NCI-H774 (cell line): ENCODE measurements around the gene SH3PXD2A.
A peak's percentile ranks its signal among the peaks of the same experiment; 100 is the strongest.

Experiments used
- DNase-seq: peaks from one replicate; lab custom pipeline; 2025; lab: John Stamatoyannopoulos, UW

The SH3PXD2A gene

DNA sequence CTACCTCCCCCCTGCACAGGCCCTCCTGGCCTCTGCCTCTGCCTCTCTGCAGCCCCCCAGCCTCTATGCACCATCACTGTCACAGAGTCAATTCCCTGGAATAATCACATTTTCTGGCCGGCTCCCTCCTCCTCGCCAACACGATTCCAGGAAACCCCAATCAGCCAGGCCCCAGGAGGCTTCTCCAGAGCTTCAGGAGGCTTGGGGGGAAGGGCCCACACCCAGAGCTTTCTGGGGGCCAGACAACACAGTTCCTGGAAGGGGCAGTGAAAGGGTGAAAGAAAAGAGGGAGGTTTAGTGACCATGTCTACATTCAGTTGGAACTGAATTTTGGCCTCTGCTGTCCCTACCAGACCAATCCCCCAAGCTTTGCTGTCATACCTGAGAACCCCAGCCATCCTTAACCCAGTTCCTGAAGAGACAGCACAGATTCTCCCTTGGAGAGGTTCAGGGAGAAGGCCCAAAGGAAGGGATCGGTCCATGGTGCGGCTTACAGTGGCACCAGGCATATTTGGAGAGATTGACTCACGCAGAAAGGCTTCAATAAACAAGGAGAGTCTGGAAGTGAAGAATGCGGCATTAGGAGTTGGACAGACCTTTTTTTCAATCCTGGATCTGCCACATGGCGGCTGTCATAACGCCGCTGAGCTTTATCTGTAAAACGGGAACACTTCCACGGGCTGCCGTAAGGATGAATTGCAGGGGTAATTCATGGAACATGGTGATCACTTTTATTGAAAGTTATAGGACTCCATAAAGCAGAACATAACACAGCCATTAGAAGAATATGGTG is 272.8 kb downstream of the SH3PXD2A start:
- DNase-seq = no peak

DNA sequence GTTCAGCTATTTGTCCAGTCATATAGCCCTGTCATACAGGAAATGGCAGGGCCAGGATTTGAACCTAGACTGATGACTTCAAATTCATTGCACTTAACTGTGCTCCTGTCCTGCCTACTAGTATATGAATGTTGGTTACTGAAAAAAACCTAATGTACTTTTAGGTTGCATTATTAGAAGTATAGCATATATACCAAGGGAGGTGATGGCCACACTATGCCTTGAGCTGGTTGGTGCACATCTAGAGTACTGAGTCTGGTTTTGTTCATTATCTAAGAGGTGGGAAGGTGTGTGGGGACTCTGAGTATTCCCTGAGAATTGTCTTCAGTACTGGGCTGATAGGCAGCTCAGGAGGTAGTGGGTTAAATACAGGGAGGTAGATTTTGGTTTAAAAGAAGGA is 273.9 kb downstream of the SH3PXD2A start:
- no peak for DNase-seq

DNA sequence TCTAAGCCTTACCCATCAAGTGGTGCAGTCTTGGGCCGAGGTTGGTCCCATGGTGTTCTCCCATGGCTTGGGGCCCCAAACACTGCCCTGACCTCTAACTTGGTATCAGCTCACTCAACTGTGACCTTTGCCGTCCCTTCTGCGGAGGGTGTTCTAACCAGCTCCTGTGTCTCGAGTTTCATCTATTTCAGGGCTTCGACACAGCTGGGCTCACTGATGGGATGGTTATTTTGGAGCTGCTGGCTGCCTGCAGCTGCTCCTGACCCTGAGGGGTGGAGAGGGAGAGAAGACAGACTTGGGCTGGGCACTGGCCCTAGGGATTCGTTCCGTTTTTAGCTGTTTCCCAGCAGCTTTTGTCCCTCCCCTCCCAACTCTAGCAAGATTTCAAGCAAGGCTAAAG is 274.9 kb downstream of the SH3PXD2A start:
- no peak for DNase-seq

DNA sequence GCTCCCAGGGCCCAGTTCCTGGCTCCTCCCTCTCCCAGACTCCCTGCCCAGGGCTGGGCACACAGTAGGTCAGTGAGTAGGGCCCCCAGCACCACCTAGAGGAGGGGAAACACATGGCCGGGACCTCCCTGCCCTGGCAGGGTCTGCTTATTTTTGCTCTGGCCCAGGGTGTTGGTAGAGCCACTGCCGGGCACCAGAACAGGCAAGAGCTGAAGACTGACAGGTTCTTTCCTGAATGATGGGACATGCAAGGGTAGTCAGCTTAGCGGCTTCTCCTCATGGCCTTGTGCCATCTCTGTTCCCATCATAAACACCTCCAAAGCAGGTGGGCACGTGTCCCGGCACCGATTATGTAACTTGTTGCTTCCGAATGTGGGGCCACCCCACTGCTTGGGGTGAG is 275.4 kb downstream of the SH3PXD2A start:
- no peak for DNase-seq

DNA sequence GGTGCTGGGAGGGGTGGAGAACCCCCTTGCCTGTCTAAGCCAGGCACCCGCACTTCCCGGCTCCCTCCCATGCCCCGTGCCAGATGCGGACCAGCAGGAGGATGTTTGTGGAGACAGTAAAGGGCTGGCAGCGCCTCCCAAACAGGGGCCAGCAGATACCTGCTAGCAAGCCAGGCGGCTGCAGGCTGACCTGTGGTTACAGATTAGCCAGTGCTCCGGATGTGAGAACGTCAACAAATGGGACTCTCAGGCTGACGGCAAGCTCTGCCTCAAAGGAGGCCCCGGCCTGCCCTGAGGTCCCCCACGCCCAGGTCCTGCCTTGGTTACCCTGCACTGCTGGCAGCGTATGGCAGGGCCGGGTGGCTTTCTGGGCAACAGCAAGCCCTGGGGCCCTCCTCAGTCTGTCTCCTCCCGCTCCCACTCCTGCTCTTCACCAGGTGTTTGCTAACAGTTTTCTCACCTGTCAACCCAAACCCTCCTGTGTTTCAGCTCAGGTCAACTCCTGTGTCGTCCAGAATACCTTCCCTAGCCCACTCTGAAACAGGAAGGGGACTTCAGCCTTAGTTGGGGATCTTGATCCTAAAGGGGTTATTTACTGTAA is 276.5 kb downstream of the SH3PXD2A start:
- no peak for DNase-seq

DNA sequence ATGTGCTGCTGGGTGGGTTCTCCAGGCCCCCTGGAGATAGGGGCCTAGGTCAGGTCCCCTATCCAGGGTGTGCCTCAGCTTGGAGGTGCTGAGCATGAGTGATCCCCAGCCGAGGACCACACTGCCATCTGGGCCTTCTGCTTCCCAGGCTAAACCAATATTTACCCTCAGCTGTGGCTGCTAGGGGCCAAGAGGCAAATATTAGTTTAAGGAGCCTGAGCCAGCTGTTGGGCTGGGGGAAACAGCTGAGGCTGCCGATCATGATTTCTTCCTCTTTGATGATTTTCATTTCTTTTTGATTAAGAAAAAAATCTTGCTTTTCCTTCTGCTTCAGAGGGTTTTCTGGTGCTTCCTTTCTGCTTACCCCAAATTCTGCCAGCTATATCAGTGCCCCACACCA is 278.5 kb downstream of the SH3PXD2A start:
- DNase-seq = peak; percentile 36

DNA sequence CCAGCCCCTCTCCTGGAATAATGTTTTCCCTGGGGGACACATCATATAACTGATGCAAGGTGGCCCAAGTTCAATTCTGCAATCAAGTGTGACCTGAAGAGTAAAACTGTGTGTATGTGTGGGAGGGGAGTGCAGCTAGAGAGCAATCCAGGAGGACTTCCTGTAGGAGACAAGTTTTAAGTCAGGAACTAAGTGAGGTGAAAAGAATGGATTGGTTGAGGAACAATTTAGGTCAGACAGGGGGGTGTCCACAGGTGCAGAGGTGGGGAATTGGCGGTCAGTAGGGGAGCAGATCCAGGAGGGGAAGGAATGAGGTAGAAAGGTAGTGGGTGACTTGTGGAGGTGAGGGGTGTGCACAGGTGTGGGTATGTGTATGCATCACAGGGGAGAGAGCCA is 279.3 kb downstream of the SH3PXD2A start:
- no peak for DNase-seq

DNA sequence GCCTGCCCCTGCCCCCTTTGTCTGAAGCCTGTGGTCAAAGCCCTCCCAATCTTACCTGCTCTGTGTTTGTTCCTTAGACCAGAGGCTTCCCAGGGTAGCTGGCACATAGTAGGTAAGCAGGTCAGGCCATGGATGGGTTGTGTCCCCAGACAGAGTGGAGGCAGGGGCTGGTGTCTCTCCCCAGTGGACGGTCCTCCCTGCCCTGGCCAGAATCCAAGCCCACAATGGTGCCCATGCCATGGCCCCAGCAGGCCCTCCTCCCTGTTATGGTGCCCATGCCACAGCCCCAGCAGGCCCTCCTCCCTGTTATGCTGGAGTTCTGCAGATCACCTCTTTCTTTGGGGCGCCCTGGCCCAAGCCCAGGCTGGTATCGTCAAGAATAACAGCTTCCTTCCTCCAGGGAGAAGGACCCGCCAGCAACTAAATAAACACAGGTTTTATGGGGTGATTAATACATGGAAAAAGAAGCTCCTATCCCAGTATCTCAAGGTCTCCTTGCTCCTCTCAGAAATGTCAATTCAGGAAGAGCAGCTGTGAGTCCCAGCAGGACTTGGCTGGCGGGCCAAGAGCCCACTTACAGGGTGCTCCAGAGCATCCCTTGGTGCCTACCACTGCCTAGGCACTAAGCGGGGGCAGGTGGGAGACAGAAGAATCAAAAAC is 279.8 kb downstream of the SH3PXD2A start:
- no peak for DNase-seq

DNA sequence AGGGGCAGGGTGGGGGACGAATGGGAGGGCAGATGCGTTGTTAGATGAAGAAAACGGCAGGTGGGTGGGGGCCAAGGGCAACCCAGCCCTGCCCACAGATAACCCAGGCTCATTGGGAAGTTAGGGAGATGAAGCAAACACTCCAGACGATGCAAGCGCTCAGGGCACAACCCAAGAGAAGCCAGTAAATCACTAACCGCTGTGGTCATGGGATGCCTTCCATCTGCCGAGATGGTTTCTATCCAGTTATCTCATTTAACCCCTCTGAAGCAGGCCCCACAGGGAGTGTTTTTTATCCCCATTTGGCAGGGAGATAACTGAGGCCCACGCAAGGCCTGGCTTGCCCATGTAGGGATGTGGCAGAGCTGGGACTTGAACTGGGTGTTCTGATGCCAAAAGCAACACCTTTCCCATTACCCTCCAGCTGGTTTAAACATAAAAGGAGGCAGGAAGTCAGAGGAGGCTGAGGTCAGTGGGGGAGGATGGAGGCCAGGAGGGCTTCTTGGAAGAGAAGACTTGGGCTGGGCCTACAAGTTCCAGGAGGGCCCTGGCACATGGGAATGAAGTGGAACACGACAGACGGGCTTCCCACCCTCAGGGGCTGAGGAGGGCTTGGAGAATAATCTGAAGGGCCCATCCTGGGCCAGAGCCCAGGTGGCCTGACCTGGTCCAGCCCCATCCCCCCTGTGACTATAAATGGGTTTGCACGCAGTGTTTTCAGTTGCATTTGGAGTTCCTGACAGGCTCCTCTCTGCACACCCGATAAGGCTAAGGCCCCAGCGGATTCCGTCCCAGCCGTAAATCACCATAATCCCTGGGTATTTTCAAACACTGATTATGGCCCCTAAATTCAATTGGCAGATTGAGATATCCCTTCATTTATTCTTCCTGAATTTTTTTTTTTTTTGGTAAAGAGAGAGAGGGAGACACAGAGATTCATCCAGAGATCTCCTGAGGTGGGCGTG is 281.0 kb downstream of the SH3PXD2A start:
- no peak for DNase-seq

DNA sequence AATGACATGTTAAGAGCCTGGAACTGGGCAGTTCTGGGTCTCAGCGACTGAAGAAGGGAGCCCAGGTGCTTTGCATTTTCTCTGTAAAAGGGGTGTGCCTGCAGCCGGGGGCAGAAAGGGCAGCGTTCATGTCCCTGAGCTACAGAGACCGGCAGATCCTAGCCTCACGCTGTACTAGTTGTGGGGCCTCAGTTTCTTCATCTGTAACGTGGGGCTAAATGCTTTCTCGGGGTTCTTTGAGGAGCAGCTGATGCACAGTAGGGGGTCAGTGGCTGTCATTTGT is 282.2 kb downstream of the SH3PXD2A start:
- DNase-seq = no peak

DNA sequence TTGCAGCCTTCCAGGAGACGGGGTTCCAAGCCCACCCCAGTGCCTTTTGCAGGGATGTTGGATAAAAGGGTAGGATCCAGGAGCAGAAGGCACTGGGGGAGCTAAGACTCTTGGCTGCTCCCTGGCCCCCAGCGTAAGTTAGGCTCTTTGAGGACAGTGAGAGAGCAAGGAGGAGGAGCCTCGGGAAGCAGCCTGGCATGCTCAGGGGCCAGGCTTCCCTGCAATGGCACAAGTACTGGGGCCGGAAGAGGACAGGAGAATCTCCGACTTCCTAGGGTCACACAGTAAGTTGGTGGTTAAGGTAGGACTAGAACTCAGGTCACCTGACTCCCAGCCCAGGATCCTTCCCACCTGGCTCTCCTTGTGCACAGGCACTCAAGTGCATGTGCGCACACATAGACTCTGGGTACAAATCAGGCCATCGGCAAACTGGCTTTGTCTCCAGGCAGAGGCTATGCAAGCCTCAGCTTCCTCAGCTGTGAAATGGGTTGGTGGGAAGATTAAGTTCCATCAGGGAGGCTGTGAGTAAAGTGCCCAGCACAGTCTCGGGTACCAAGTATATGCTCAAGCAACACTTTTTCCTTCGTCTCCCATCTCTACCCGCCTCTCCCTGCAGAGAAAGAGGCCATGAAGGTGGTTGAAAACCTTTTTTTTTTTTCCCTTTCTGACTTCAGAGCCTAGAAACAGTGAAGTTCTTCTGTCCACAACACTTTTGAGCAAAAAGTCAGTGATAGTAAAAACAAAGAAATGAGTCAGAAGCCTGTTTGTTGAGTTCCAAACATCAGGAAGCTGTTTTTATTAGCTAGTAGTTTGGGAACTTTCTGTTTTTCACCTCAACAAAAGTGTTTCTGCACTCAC is 282.8 kb downstream of the SH3PXD2A start:
- no peak for DNase-seq

DNA sequence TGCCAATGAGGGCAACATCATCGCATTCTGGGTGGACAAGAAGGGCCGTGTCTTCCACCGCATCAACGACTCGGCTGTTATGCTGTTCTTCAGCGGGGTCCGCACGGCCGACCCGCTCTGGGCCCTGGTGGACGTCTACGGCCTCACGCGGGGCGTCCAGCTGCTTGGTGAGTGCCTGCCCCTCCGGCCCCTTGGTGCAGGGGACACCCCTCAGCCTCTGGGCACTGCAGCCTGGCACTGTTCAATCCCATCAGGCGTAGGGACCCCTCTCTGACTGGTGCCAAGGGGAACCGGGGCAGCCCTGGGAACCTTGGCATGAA is 283.8 kb downstream of the SH3PXD2A start:
- DNase-seq = no peak

DNA sequence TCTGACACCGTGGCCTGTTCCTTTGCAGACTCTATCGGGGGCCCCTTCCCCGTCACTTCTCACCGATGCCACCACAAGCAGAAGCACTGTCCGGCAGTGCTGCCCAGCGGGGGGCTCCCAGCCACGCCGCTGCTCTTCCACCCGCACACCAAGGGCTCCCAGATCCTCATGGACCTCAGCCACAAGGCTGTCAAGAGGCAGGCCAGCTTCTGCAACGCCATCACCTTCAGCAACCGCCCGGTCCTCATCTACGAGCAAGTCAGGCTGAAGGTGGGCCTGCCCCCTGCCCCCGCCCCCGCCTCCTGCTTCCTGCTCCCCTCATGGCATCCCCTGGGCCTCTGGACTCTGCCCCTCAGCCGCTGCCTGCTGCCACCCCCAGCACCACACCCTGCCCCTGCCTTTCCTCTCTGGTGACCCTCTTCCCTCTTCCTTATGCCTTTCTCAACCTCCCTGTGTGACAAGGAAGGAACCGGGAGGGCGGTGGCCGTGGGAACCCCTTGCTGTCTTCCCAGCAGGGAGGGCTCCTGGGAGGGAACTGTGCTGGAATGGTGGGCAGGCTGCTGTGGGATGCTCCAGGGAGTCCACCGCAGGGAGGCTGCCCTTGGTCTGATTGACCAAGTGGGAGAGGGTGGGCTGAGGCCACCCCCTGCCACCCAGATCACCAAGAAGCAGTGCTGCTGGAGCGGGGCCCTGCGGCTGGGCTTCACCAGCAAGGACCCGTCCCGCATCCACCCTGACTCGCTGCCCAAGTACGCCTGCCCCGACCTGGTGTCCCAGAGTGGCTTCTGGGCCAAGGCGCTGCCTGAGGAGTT is 284.3 kb downstream of the SH3PXD2A start:
- no peak for DNase-seq

DNA sequence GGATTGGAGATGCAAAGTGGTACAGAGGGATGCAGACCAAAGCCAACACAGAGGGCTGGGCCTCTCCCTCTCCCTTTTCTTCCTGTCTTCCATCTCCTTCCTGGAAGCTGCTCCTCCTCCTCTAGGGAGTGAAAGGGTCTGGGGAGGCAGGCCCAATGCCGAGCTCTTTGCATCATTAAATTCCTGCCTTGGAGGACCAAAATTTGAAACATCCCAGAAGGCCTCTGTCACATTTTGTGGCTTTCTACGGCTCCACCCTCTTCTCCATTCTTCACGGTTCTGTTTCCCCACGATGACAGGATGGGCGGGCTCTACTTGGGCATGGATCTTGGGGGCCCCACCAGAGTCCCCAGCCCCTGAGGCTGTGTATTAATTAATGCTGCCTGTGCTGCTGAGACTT is 285.5 kb downstream of the SH3PXD2A start:
- DNase-seq = no peak

DNA sequence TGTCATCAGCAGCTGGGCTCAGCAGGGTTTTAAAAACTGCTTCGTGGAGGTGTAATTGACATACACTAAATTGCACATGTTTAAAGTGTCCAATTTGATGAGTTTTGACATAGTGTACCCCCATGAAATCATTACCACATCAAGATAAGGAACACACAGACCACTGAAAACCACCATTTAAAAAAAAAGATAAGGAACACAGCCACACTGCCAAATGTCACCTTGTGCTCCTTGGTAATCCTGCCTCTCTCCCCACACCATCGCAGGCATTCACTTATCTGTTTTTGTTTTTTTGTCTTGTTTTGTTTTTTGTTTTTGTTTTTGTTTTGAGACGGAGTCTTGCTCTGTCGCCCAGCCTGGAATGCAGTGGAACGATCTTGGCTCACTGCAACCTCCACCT is 286.9 kb downstream of the SH3PXD2A start:
- no peak for DNase-seq

DNA sequence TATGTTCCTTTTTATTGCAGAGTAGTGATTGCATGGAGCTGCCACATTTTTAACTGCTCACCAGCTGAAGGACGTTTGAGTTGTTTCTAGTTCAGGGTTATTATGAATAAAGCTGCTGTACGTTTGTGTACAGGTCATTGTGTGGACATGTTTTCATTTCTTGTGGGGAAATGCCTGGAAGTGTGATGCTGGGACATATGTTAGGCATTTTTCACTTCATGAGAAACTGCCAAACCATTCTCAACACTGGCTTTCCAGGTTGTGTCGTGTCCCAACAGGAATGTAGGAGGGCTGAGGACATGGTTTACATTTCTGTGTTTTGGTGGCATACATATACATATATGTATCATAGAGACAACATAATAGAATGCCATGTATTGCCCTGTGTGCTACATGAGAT is 288.8 kb downstream of the SH3PXD2A start:
- no peak for DNase-seq

DNA sequence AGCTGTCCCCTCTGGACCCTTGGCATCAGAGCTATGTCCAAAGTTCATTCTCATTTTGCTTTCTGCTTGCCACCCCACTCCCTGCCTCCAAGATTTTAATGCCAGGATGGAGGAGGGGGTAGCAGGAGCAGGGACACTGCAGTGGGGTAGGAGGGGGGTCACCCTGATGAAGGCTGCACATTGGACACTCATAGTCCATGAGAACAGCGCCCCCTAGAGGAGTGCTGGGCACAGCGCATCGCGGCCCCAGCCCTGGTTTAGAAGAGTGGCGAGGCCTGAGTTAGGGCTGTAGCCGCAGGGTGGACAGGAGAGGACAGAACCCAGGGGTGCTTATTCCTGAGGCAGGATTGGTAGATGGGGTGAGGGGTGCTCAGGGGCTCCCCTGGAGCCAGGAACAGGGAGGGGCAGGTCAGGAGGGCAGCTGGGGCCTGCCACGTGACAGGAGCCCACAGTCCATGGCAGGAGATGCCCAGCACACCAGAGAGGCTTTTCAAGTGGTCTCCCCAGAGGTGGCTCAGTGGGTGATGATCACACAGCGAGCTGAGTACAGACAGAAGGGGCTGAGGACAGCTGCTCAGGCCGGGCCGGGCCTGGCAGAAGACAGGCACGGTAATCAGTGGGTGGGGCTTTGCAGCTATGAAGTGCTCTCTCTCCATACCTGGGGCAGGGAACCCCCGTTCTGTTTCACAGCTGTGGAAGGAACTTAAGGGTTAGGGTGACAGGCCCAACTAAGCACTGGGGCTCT is 290.4 kb downstream of the SH3PXD2A start:
- no peak for DNase-seq

DNA sequence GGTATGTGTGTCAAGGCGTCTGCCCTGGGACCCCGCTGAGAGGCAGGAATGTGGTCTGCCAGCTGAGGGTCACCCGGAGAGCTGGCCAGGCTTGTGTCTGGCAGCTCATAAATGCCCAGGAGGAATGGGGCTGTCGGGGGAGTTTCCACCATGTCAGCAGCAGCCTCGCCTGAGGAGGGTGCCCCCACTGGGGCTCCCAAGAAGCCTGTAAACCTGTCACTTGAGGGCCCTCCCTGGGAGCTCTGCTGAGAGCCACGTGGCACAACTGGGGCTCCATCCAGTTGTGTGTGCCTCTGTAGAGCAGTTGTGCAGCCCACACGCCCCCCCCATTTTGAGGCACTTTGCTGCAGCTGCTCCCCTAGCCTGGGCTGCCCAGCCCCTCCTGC is 291.3 kb downstream of the SH3PXD2A start:
- DNase-seq = no peak

DNA sequence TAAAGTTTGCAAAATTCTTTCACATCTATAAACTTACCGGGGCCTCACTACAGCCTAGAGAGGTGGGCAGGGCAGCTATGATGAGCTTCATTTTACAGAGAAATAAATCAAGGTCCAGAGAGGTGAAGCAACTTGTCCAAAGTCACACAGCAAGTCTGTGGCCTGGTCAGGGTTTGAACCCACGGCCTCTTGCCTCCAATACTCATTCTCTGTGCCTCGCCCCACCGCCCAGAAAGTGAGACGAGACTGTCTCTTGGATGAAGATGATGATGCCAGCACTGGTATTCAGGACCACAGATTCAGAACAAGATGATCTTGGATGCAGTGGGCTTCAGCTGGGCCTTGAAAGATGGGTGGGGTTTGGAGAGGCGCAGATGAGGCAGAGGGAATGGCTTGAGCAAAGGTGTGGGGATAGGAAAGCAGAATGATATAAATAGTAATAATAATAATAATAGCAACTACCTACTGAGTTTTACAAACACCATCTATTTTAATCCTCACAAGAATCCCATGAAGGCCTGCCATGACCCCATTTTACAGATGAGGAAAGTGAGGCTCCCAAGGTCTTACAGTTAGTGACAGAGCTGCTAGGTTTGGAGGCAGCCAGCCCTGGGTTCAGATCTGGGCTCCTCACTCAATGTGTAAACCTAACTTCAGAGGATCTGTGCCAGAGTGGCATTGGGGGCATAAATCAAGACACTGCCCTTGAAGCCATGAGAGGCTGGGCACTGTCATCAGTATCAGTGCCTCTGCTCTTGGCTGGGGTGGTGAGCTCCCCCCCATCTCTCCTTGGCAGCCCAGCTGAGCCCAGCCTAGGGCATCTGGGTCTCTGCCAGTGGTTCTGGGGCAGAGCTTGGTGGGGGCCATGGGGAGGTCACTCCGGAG is 291.9 kb downstream of the SH3PXD2A start:
- DNase-seq = no peak
